OCI-LY1 (cell line): ENCODE data around the gene NDUFA7.

Source experiments
- H2AFZ ChIP-seq: fragments of 200-600 bp; sonication (generic), shearing (Covaris generic); 2 replicates; pipeline ENCODE4 v1.6.0; 2014; ENCODE audit warnings: antibody characterized with exemption, mild to moderate bottlenecking, low read length
- H3F3A ChIP-seq: fragments of 200-600 bp; sonication (generic), shearing (Covaris generic); 2 replicates; pipeline ENCODE4 v1.6.0; 2014; ENCODE audit warnings: mild to moderate bottlenecking, antibody characterized with exemption, low read length, moderate library complexity; ENCODE audit not compliant: insufficient read depth
- H3K27ac ChIP-seq: fragments of 200-600 bp; sonication (generic); 2 replicates; pipeline ENCODE4 v1.5.1; 2014; ENCODE audit warnings: low read length, mixed run types, mild to moderate bottlenecking, low read depth; ENCODE audit not compliant: poor library complexity, severe bottlenecking
- H3K27me3 ChIP-seq: fragments of 200-600 bp; sonication (generic); 2 replicates; pipeline ENCODE4 v1.6.0; 2014; ENCODE audit warnings: antibody characterized with exemption, mild to moderate bottlenecking, low read length, moderate library complexity; ENCODE audit not compliant: insufficient read depth
- H3K36me3 ChIP-seq: fragments of 200-600 bp; sonication (generic); 2 replicates; pipeline ENCODE4 v1.6.1; 2014; ENCODE audit warnings: mild to moderate bottlenecking, antibody characterized with exemption, low read length, moderate library complexity, mixed read lengths; ENCODE audit not compliant: insufficient read depth
- H3K4me1 ChIP-seq: fragments of 200-600 bp; sonication (generic); 2 replicates; pipeline ENCODE4 v1.5.1; 2014; ENCODE audit warnings: mild to moderate bottlenecking, low read length, moderate library complexity; ENCODE audit not compliant: insufficient read depth, severe bottlenecking
- H3K4me2 ChIP-seq: fragments of 200-600 bp; sonication (generic), shearing (Covaris generic); 2 replicates; pipeline ENCODE4 v1.6.1; 2014; ENCODE audit warnings: low read length
- H3K4me3 ChIP-seq: fragments of 200-600 bp; sonication (generic); 2 replicates; pipeline ENCODE4 v1.5.1; 2014; ENCODE audit warnings: low read length, low read depth, mild to moderate bottlenecking, mixed read lengths; ENCODE audit not compliant: poor library complexity, severe bottlenecking
- H3K79me2 ChIP-seq: fragments of 200-600 bp; shearing (Covaris generic); 2 replicates; pipeline ENCODE4 v1.6.1; 2016; ENCODE audit warnings: mixed run types, low read length, mixed read lengths; ENCODE audit not compliant: insufficient read depth
- H3K9ac ChIP-seq: fragments of 200-600 bp; sonication (generic), shearing (Covaris generic); 2 replicates; pipeline ENCODE4 v1.6.1; 2014; ENCODE audit warnings: mild to moderate bottlenecking, low read length, mixed read lengths
- H3K9me2 ChIP-seq: fragments of 200-600 bp; sonication (generic), shearing (Covaris generic); 2 replicates; pipeline ENCODE4 v1.6.1; 2014; ENCODE audit warnings: low read depth, mild to moderate bottlenecking, low read length, mixed read lengths
- H3K9me3 ChIP-seq: fragments of 200-600 bp; shearing (Covaris generic); 2 replicates; pipeline ENCODE4 v1.6.1; 2014; ENCODE audit warnings: low read length, mixed read lengths
- H4K20me1 ChIP-seq: fragments of 200-600 bp; sonication (generic), shearing (Covaris generic); 2 replicates; pipeline ENCODE4 v1.6.0; 2016; ENCODE audit warnings: mild to moderate bottlenecking, low read length; ENCODE audit not compliant: insufficient read depth
- CTCF ChIP-seq: fragments of 200-600 bp; sonication (generic), shearing (Covaris generic); IDR thresholded peaks from 2 replicates; pipeline ENCODE4 v1.5.1; 2017; ENCODE audit warnings: mild to moderate bottlenecking, antibody characterized with exemption, low read length, moderate library complexity, mixed read lengths
- EZH2 ChIP-seq: fragments of 200-600 bp; sonication (generic), shearing (Covaris generic); IDR thresholded peaks from 2 replicates; pipeline ENCODE4 v1.8.0; 2017; ENCODE audit warnings: borderline replicate concordance, mixed run types, mild to moderate bottlenecking, antibody characterized with exemption, low read length, moderate library complexity, mixed read lengths

Gene NDUFA7

GRCh38 chr19:8336660-8337059, 15.5 kb upstream of the NDUFA7 start:
- Histone ChIP-seq H3K4me2 (no peak overlapping the region), H4K20me1 (no peaks in the 10 kb centered on the region), H2AFZ (no peak overlapping the region), H3K27ac (no peak overlapping the region), H3K4me1 (no peaks in the 10 kb centered on the region), H3K27me3 (0 out of 2 replicates have a peak, but pooled peaks cover 7% of the 10 kb centered on the region), H3F3A (no peaks in the 10 kb centered on the region), H3K9me2 (no peaks in the 10 kb centered on the region), H3K79me2 (no peaks in the 10 kb centered on the region), H3K36me3 (no peaks in the 10 kb centered on the region), H3K9me3 (no peaks in the 10 kb centered on the region), H3K4me3 (no peak overlapping the region), H3K9ac (no peak overlapping the region)
- TF ChIP-seq CTCF = no peak
- TF ChIP-seq EZH2 = no peak

- Histone ChIP-seq H3K79me2 (no peaks in the 10 kb centered on the region), H2AFZ (no peak overlapping the region), H3K9ac (no peak overlapping the region), H3K36me3 (no peaks in the 10 kb centered on the region), H3K4me2 (no peak overlapping the region), H3K27me3 (0 out of 2 replicates have a peak, but pooled peaks cover 7% of the 10 kb centered on the region), H3K9me3 (no peaks in the 10 kb centered on the region), H3F3A (no peaks in the 10 kb centered on the region), H3K9me2 (no peaks in the 10 kb centered on the region), H3K4me3 (no peak overlapping the region), H3K27ac (no peak overlapping the region), H3K4me1 (no peaks in the 10 kb centered on the region), H4K20me1 (no peaks in the 10 kb centered on the region)
- no peak for TF ChIP-seq EZH2
- TF ChIP-seq CTCF = no peak
These were observed 14.9 kb upstream of the NDUFA7 start for GRCh38 chr19:8336072-8336569.

GRCh38 chr19:8335343-8336071, 14.3 kb upstream of the NDUFA7 start:
- H3K4me2 ChIP-seq = peak overlapping the region; percentile 50
- H3K9me2 ChIP-seq = no peaks in the 10 kb centered on the region
- H3K27me3 ChIP-seq = 0 out of 2 replicates have a peak, but pooled peaks cover 3% of the 10 kb centered on the region
- H3K9ac ChIP-seq = no peak overlapping the region
- H3K79me2 ChIP-seq = no peaks in the 10 kb centered on the region
- H3K36me3 ChIP-seq = no peaks in the 10 kb centered on the region
- no peaks in the 10 kb centered on the region for H3K9me3 ChIP-seq
- no peaks in the 10 kb centered on the region for H4K20me1 ChIP-seq
- peak overlapping the region; percentile 22 for H3K4me3 ChIP-seq
- H3K27ac ChIP-seq = no peak overlapping the region
- H3F3A ChIP-seq = no peaks in the 10 kb centered on the region
- no peaks in the 10 kb centered on the region for H3K4me1 ChIP-seq
- TF ChIP-seq CTCF (peak; percentile 20; the same call in 1 of the 2 replicates), EZH2 (no peak)
- no peak overlapping the region for H2AFZ ChIP-seq
